Muscle layer of colon (tissue), 2 donors: ENCODE results near the gene SH3BP5L.

Experiments used
- H3K27ac ChIP-seq: one replicate; pipeline ENCODE4 v1.7.0; 2013; ENCODE audit warnings: low read depth, mild to moderate bottlenecking, low read length, moderate library complexity
- H3K27me3 ChIP-seq, 2 donors: one replicate each; pipeline ENCODE4 v1.7.0; 2013; ENCODE audit warnings: low read length in 2 of 2, mild to moderate bottlenecking in 2 of 2; ENCODE audit not compliant: insufficient read depth in 2 of 2, control insufficient read depth in 1 of 2
- H3K36me3 ChIP-seq: one replicate; pipeline ENCODE4 v1.7.0; 2013; ENCODE audit warnings: mild to moderate bottlenecking, low read length; ENCODE audit not compliant: insufficient read depth
- H3K4me1 ChIP-seq: one replicate; pipeline ENCODE4 v1.7.0; 2013; ENCODE audit warnings: mild to moderate bottlenecking, low read length; ENCODE audit not compliant: insufficient read depth
- H3K4me3 ChIP-seq, 2 donors: one replicate each; pipeline ENCODE4 v1.7.0; 2013; ENCODE audit warnings: low read length in 2 of 2, low read depth in 1 of 2, mild to moderate bottlenecking in 1 of 2, moderate library complexity in 1 of 2
- H3K9ac ChIP-seq: one replicate; pipeline ENCODE4 v1.7.0; 2013; ENCODE audit warnings: low read length
- H3K9me3 ChIP-seq: one replicate; pipeline ENCODE4 v1.7.0; 2013; ENCODE audit warnings: mild to moderate bottlenecking, low read length
- donor health status: abdominal sarcoma.
- donor health status: Adenocarcinoma of cecum.

SH3BP5L gene

GRCh38 chr1:248858096-248858890 is 32.6 kb upstream of the SH3BP5L start:
- Histone ChIP-seq H3K27me3 (no peaks in the 10 kb centered on the region), H3K9me3 (no peaks in the 10 kb centered on the region), H3K27ac (peak overlapping the region; percentile 99), H3K4me1 (peaks cover 18% of the 10 kb centered on the region), H3K9ac (peak overlapping the region; percentile 62), H3K36me3 (peaks cover 24% of the 10 kb centered on the region), H3K4me3 (peak overlapping the region; percentile 45 to 83)

DNA sequence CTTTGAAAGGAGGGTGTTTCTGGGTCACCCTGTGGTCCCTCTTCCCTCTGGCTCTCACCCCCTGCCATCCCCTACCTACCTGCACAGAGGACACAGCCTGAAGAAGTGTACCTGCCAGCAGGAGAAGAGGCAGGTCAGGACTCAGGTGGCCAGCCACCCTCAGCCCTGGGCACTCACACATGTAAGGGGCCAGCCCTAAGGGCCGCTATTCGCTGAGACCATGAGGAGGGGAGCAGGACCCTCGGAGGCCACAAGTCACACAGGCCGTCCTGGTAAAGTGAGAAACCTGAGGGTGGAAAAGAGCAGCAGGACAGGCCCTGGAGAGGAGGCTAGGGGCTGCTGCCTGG is 32.0 kb upstream of the SH3BP5L start:
- peak overlapping the region; percentile 18 for H3K9ac ChIP-seq
- no peak overlapping the region for H3K27ac ChIP-seq
- H3K4me3 ChIP-seq: peak overlapping the region; percentile 45 to 83
- H3K4me1 ChIP-seq: peaks cover 18% of the 10 kb centered on the region
- H3K9me3 ChIP-seq: no peaks in the 10 kb centered on the region
- no peaks in the 10 kb centered on the region for H3K27me3 ChIP-seq
- peaks cover 24% of the 10 kb centered on the region for H3K36me3 ChIP-seq

- Histone ChIP-seq H3K27me3 (no peaks in the 10 kb centered on the region), H3K4me3 (peak overlapping the region in 1 of 2 donors; percentile 83), H3K4me1 (peaks cover 18% of the 10 kb centered on the region), H3K9me3 (no peaks in the 10 kb centered on the region), H3K36me3 (peaks cover 24% of the 10 kb centered on the region), H3K27ac (no peak overlapping the region), H3K9ac (no peak overlapping the region)
Measured at GRCh38 chr1:248857201-248857600, 31.5 kb upstream of the SH3BP5L start.

DNA sequence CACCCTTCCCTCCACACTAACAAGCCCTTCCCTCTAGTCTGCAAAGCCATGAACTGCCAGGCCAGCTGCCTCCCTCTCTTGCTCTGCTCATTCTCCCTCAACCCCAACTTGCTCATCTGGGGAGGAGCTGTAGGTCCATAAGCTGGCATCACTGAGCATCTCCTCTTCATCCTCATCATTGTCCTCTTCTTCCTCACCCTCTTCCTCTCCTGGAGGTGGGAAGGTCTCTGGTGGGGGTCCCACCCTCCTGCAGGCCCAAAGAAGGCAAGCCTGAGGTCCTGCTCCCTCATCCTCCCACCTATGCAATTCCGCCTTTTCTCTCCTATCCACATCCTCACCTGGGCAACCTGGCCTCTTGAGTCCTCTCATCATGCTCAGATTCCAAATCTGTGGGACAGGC is 30.5 kb upstream of the SH3BP5L start:
- H3K9me3 ChIP-seq: no peaks in the 10 kb centered on the region
- H3K9ac ChIP-seq: no peak overlapping the region
- peaks cover 27% of the 10 kb centered on the region for H3K36me3 ChIP-seq
- H3K4me3 ChIP-seq: no peak overlapping the region
- H3K27me3 ChIP-seq: no peaks in the 10 kb centered on the region
- H3K27ac ChIP-seq: no peak overlapping the region
- H3K4me1 ChIP-seq: peaks cover 18% of the 10 kb centered on the region

- Histone ChIP-seq H3K36me3 (peaks cover 32% of the 10 kb centered on the region), H3K4me3 (no peak overlapping the region), H3K27ac (no peak overlapping the region), H3K27me3 (no peaks in the 10 kb centered on the region), H3K9me3 (no peaks in the 10 kb centered on the region), H3K4me1 (peaks cover 18% of the 10 kb centered on the region), H3K9ac (no peak overlapping the region)
Measured at GRCh38 chr1:248855580-248855979, 29.9 kb upstream of the SH3BP5L start.

DNA sequence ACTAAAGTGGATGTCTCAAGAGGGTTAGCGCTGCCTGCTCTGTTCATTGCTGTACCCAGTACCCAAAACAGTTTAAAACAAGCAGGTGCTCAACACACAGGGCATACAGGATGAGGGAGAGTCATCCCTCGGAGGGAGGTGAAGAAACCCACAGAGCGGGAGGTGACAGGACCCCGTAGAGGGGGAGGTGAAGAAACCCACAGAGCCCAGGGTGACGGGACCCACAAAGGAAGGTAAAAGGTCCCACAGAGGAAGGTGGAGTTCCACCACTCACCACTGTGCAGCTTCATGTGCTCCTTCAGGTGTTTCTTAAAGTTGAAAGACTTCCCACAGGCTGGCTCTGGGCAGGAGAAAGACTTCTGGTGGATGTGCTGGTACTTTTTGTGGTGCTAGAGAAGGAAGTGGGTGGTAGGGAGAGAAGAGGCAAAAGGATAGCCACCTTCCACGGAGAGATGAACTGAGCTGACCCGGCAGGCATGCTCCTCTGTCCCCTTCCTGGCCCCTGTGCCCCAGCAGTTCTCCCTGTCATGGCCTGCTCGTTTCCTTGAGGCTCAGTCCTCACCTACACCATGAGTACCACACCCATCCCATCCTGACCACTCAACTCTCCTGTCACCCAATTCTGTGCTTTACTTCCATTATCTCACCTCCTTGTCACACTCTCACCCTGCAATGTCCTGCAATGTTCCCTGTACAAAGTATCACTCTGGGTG is 28.1 kb upstream of the SH3BP5L start:
- Histone ChIP-seq H3K27ac (no peak overlapping the region), H3K36me3 (peaks cover 48% of the 10 kb centered on the region), H3K9me3 (no peaks in the 10 kb centered on the region), H3K4me1 (peaks cover 11% of the 10 kb centered on the region), H3K4me3 (no peak overlapping the region), H3K9ac (no peak overlapping the region), H3K27me3 (no peaks in the 10 kb centered on the region)

- H3K27ac ChIP-seq: no peak overlapping the region
- peaks cover 59% of the 10 kb centered on the region for H3K36me3 ChIP-seq
- peaks cover 8% of the 10 kb centered on the region for H3K4me1 ChIP-seq
- H3K9ac ChIP-seq: no peak overlapping the region
- H3K4me3 ChIP-seq: no peak overlapping the region
- no peaks in the 10 kb centered on the region for H3K9me3 ChIP-seq
- H3K27me3 ChIP-seq: no peaks in the 10 kb centered on the region
Measured at GRCh38 chr1:248852481-248853405, 27.0 kb upstream of the SH3BP5L start.

GRCh38 chr1:248851390-248851789 is 25.7 kb upstream of the SH3BP5L start:
- Histone ChIP-seq H3K9me3 (no peaks in the 10 kb centered on the region), H3K4me3 (no peak overlapping the region), H3K36me3 (peaks cover 69% of the 10 kb centered on the region), H3K27ac (no peak overlapping the region), H3K27me3 (no peaks in the 10 kb centered on the region), H3K9ac (no peak overlapping the region), H3K4me1 (no peaks in the 10 kb centered on the region)

GRCh38 chr1:248850536-248851251 is 25.0 kb upstream of the SH3BP5L start:
- Histone ChIP-seq H3K9ac (no peak overlapping the region), H3K4me1 (no peaks in the 10 kb centered on the region), H3K27ac (no peak overlapping the region), H3K36me3 (peaks cover 76% of the 10 kb centered on the region), H3K9me3 (no peaks in the 10 kb centered on the region), H3K27me3 (no peaks in the 10 kb centered on the region), H3K4me3 (no peak overlapping the region)

GRCh38 chr1:248850124-248850523 is 24.4 kb upstream of the SH3BP5L start:
- no peak overlapping the region for H3K9ac ChIP-seq
- peaks cover 76% of the 10 kb centered on the region for H3K36me3 ChIP-seq

DNA sequence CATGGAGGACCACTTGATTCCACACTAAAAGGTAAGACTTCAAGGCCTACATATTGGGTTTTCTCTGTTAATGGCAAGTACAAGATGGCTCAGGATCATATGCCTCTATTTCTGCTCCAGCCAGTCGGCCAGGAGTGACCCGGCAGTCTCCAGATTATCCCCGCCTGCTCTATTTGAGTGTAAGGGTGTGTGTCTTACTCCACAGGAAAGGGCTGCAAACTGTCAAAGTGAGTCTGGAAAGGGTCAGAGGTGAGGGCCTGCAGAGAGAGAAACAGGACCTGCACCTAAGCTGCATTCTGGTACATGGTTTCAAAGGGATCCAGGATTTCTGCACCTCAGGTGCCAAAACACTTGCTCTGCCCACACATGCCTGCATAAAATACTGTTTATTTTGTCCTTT is 23.9 kb upstream of the SH3BP5L start:
- Histone ChIP-seq H3K9ac (no peak overlapping the region), H3K27me3 (no peaks in the 10 kb centered on the region), H3K9me3 (no peaks in the 10 kb centered on the region), H3K27ac (no peak overlapping the region), H3K4me3 (no peak overlapping the region), H3K36me3 (peaks cover 76% of the 10 kb centered on the region), H3K4me1 (no peaks in the 10 kb centered on the region)

More at GRCh38 chr1:248850124-248850523, 24.4 kb upstream of the SH3BP5L start:
- Histone ChIP-seq H3K27me3 (no peaks in the 10 kb centered on the region), H3K4me3 (no peak overlapping the region), H3K9me3 (no peaks in the 10 kb centered on the region), H3K4me1 (no peaks in the 10 kb centered on the region), H3K27ac (no peak overlapping the region)
